ENCODE data around the gene UCKL1. TPM values are rescaled to one million over a fixed set of nuclear protein-coding genes. Genes with fewer than 3 reads are reported as not detected.

The UCKL1 gene
- total RNA-seq, 1 donor from 2014 or later: 31.5 TPM

GRCh38 chr20:63895952-63896263, 60.3 kb downstream of the UCKL1 start:
- H3K27ac ChIP-seq: peak overlapping the region; percentile 86
- peaks cover 9% of the 10 kb centered on the region for H3K36me3 ChIP-seq
- H3K27me3 ChIP-seq (ENCODE audit: low read depth): no peaks in the 10 kb centered on the region
- no peaks in the 10 kb centered on the region for H3K9me3 ChIP-seq
- peak overlapping the region; percentile 66 for H3K4me3 ChIP-seq
- ATAC-seq (no peak), DNase-seq (no peak)
- TF ChIP-seq, protein P1, sequence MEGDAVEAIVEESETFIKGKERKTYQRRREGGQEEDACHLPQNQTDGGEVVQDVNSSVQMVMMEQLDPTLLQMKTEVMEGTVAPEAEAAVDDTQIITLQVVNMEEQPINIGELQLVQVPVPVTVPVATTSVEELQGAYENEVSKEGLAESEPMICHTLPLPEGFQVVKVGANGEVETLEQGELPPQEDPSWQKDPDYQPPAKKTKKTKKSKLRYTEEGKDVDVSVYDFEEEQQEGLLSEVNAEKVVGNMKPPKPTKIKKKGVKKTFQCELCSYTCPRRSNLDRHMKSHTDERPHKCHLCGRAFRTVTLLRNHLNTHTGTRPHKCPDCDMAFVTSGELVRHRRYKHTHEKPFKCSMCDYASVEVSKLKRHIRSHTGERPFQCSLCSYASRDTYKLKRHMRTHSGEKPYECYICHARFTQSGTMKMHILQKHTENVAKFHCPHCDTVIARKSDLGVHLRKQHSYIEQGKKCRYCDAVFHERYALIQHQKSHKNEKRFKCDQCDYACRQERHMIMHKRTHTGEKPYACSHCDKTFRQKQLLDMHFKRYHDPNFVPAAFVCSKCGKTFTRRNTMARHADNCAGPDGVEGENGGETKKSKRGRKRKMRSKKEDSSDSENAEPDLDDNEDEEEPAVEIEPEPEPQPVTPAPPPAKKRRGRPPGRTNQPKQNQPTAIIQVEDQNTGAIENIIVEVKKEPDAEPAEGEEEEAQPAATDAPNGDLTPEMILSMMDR (IDR thresholded peaks at IDR 0.05): no peak
- peaks cover 63% of the 10 kb centered on the region for H3K4me1 ChIP-seq
- intact Hi-C loops (cut with DNase I): no loop called here

GRCh38 chr20:63895202-63895951, 60.8 kb downstream of the UCKL1 start:
- intact Hi-C loops (cut with DNase I): no loop called here

DNA sequence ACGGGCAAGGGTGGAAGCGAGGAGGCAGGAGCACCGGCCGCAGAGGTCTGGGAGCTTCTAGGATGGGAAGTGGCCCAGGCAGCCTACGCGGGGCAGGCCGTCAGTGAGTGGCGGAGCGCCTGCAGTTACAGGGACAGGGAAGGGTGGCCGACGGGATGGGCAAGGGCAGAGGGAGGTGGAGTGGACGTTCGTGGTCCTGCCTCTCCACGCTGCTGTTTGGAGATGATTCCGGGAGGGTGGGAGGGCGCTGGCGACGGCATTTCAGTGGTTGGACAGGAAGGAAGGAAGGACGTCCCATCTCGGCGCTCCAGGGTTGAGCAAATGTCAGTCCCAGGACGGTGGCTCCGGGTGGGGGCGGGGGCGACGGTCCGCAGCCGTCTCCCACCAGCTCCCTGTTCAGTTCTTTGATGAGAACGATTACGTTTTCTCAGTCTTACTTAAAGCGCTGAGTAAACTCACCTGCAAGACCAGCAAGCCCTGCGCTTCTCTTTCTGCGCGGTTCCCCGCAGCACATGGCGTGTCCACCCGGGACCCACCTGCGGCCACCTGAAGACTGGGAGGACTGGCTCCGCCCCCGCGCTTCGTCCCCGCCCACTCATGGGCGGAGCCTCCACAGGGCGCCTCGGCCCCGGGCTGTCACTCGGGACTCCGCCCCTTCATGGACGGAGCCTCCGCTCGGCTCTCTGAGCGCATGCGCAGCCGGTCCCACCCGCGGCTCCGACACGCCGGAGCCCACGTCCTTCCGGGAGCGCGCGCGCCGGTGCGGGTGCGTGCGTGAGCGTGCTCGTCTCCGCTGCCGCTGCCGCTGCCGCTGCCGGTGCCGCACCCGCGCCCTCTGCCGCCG, 61.6 kb downstream of the UCKL1 start, which contains the start of gene DNAJC5:
Gene DNAJC5, plus strand, starts transcription at position 769 of the 844 bp plus-strand sequence. CDS start 33,220 bp downstream, outside the sequence.
- H3K27ac ChIP-seq: peak within 1 kb of the TSS; percentile 86
- TF ChIP-seq, protein P1 (IDR thresholded peaks at IDR 0.05): no peak
- H3K4me1 ChIP-seq: peaks cover 49% of the 10 kb centered on the region
- H3K4me3 ChIP-seq: peak within 1 kb of the TSS; percentile 66
- H3K27me3 ChIP-seq (ENCODE audit: low read depth): no peaks in the 10 kb centered on the region
- intact Hi-C loops (cut with DNase I): no loop called here
- peaks cover 22% of the 10 kb centered on the region for H3K36me3 ChIP-seq
- no peaks in the 10 kb centered on the region for H3K9me3 ChIP-seq
- peak; percentile 94 to 96 for ATAC-seq
- peak; percentile 97 for DNase-seq

More at GRCh38 chr20:63895202-63895951, 60.8 kb downstream of the UCKL1 start:
- H3K4me1 ChIP-seq: peaks cover 57% of the 10 kb centered on the region
- TF ChIP-seq, protein P1 (IDR thresholded peaks at IDR 0.05): no peak
- H3K4me3 ChIP-seq: peak overlapping the region; percentile 66
- no peaks in the 10 kb centered on the region for H3K9me3 ChIP-seq
- DNase-seq (no peak), ATAC-seq (no peak)
- H3K36me3 ChIP-seq: peaks cover 14% of the 10 kb centered on the region
- H3K27me3 ChIP-seq (ENCODE audit: low read depth): no peaks in the 10 kb centered on the region
- H3K27ac ChIP-seq: peak overlapping the region; percentile 86

DNA sequence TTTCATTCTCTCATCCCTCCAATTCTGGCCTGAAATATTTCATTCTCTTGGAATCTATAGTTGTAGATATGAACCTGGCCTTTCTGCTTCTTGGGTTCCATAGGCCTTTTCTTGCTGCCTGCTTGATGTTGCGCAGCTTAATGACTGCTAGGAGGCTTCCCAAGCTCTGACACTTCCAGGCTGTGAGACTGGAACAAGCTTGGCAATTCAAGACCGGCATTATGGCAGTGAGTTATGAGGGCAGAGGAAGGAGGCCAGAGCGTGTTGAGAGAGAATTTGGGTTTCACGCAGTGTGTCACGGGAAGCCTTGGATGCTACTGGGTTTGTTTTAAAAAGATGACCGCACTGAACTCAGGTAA, 62.2 kb downstream of the UCKL1 start:
- H3K27me3 ChIP-seq (ENCODE audit: low read depth): no peaks in the 10 kb centered on the region

GRCh38 chr20:63892402-63892801, 63.8 kb downstream of the UCKL1 start:
- no peak for ATAC-seq
- Histone ChIP-seq H3K4me1 (peaks cover 28% of the 10 kb centered on the region), H3K27me3 (ENCODE audit: low read depth) (no peaks in the 10 kb centered on the region), H3K9me3 (no peaks in the 10 kb centered on the region), H3K4me3 (no peak overlapping the region), H3K27ac (no peak overlapping the region), H3K36me3 (peaks cover 37% of the 10 kb centered on the region)
- intact Hi-C loops (cut with DNase I): no loop called here
- TF ChIP-seq, protein P1 (IDR thresholded peaks at IDR 0.05): no peak
- no peak for DNase-seq

More for the DNA sequence above, 62.2 kb downstream of the UCKL1 start:
- Histone ChIP-seq H3K27ac (no peak overlapping the region), H3K4me1 (peaks cover 43% of the 10 kb centered on the region), H3K4me3 (peak overlapping the region; percentile 63), H3K36me3 (peaks cover 28% of the 10 kb centered on the region), H3K9me3 (no peaks in the 10 kb centered on the region)
- ATAC-seq (no peak), DNase-seq (no peak)
- intact Hi-C loops (cut with DNase I): no loop called here
- TF ChIP-seq, protein P1 (IDR thresholded peaks at IDR 0.05): no peak
